CD4-positive, CD25-positive, alpha-beta regulatory T cell (primary cell): ENCODE data around the gene STPG1. TPM values are rescaled to one million over a fixed set of nuclear protein-coding genes. Genes with fewer than 3 reads are reported as not detected.
"Not testable (repeated sequence)": the region's sequence is repeated elsewhere in the genome, so short reads cannot be mapped to it uniquely, and the experiment has no call there.

Experiments
- ATAC-seq, 2 donors: fragments of 150-1000 bp; cut with Tn5 transposase; one replicate each; pipeline ENCODE4 v1.10.0; 2021; ENCODE audit warnings: low read depth in 2 of 2, moderate number of reproducible peaks in 2 of 2, moderate library complexity in 1 of 2
- DNase-seq, 3 donors: peaks; one replicate each; pipeline versions ENCODE4 v3.0.0 to v3.0.0-alpha.2; 2012 to 2022; ENCODE audit warnings: mixed read lengths in 1 of 3
- H3K27ac ChIP-seq: one replicate; pipeline ENCODE4 v1.7.0; 2013; ENCODE audit warnings: mild to moderate bottlenecking, low read length; ENCODE audit not compliant: insufficient read depth, poor library complexity, severe bottlenecking
- H3K27me3 ChIP-seq: one replicate; pipeline ENCODE4 v1.7.0; 2013; ENCODE audit warnings: low read length; ENCODE audit not compliant: control insufficient read depth, insufficient read depth
- H3K36me3 ChIP-seq: one replicate; pipeline ENCODE4 v1.7.0; 2013; ENCODE audit warnings: mild to moderate bottlenecking, low read length, moderate library complexity; ENCODE audit not compliant: control insufficient read depth, insufficient read depth
- H3K4me1 ChIP-seq: 2 replicates; pipeline ENCODE4 v1.7.0; 2013; ENCODE audit warnings: mild to moderate bottlenecking, low read length; ENCODE audit not compliant: insufficient read depth, control insufficient read depth, poor library complexity, severe bottlenecking
- H3K4me3 ChIP-seq: one replicate; pipeline ENCODE4 v1.7.0; 2013; ENCODE audit warnings: low read depth, mild to moderate bottlenecking, low read length, moderate library complexity
- H3K9me3 ChIP-seq, 2 experiments: 1 replicate in 1 of 2; 2 replicates in 1 of 2; pipeline ENCODE4 v1.7.0; 2013; ENCODE audit warnings: low read length in 2 of 2, mild to moderate bottlenecking in 1 of 2, moderate library complexity in 1 of 2; ENCODE audit not compliant: control insufficient read depth in 2 of 2
- H3K27ac Mint-ChIP-seq, 3 donors: one replicate each; pipeline ENCODE4 v1.8.0; 2020 to 2022; ENCODE audit warnings: mild to moderate bottlenecking in 3 of 3, mixed read lengths in 3 of 3, moderate library complexity in 2 of 3
- H3K27me3 Mint-ChIP-seq: one replicate; pipeline ENCODE4 v1.8.0; 2022; ENCODE audit warnings: mild to moderate bottlenecking, mixed read lengths
- H3K36me3 Mint-ChIP-seq: one replicate; pipeline ENCODE4 v1.8.0; 2020; ENCODE audit warnings: mixed read lengths
- H3K4me1 Mint-ChIP-seq, 4 donors: one replicate each; pipeline ENCODE4 v1.8.0; 2020 to 2022; ENCODE audit warnings: mixed read lengths in 4 of 4, mild to moderate bottlenecking in 1 of 4
- H3K4me3 Mint-ChIP-seq, 4 donors: one replicate each; pipeline ENCODE4 v1.8.0; 2020 to 2022; ENCODE audit warnings: mild to moderate bottlenecking in 4 of 4, mixed read lengths in 4 of 4, moderate library complexity in 3 of 4
- H3K9me3 Mint-ChIP-seq, 7 donors: one replicate each; pipeline ENCODE4 v1.8.0; 2020 to 2022; ENCODE audit warnings: mixed read lengths in 7 of 7, mild to moderate bottlenecking in 3 of 7, moderate library complexity in 2 of 7
- polyA plus RNA-seq, 4 donors: library from polyadenylated mRNA; unstranded; fragments of 300-500 nt; fragmentation: Illumina TruSeq; gene quantifications; one replicate each; pipeline ENCODE4 v1.2.3, GENCODE V29; 2021
- total RNA-seq: library from RNA; stranded (reverse); gene quantifications from one replicate; pipeline ENCODE4 v1.2.3, GENCODE V29; 2022

The STPG1 gene
- total RNA-seq (3.4 TPM), polyA plus RNA-seq (1 to 10 TPM; 1.1 to 5.3 (median 2.7) TPM)

- DNase-seq (peak; percentile 64 to 85 (median 79)), ATAC-seq (peak; percentile 6 to 7)
- H3K4me3 ChIP-seq: peak within 1 kb of the TSS; percentile 53
- no peaks in the 10 kb centered on the region for H3K9me3 ChIP-seq
- Mint-ChIP-seq H3K4me1 (peaks cover 12 to 66% (median 43%) of the 10 kb centered on the region in 4 donors), H3K9me3 (no peaks in the 10 kb centered on the region), H3K27ac (peak within 1 kb of the TSS; percentile 69 to 96 (median 94)), H3K27me3 (no peaks in the 10 kb centered on the region), H3K4me3 (peak within 1 kb of the TSS; percentile 94 to 100 (median 97)), H3K36me3 (no peaks in the 10 kb centered on the region)
- peaks cover 41% of the 10 kb centered on the region for H3K4me1 ChIP-seq
- H3K27ac ChIP-seq: peak within 1 kb of the TSS; percentile 67
- no peaks in the 10 kb centered on the region for H3K27me3 ChIP-seq
- peaks cover 2% of the 10 kb centered on the region for H3K36me3 ChIP-seq
Measured at GRCh38 chr1:24413350-24414163, at the start of gene STPG1. STPG1 (minus strand) TSS chr1:24413782; CDS start chr1:24401388, 12,394 bp downstream.

GRCh38 chr1:24462128-24462527 lies 48.5 kb upstream of the STPG1 start:
- Mint-ChIP-seq H3K4me1 (peaks cover 13 to 40% (median 14%) of the 10 kb centered on the region in 4 donors), H3K27ac (peak overlapping the region; percentile 23 to 79 (median 56)), H3K36me3 (peaks cover 66% of the 10 kb centered on the region)
- not testable (repeated sequence) for H3K4me3 Mint-ChIP-seq, ATAC-seq, H3K27me3 Mint-ChIP-seq, H3K27ac ChIP-seq, H3K9me3 Mint-ChIP-seq, H3K9me3 ChIP-seq, H3K4me3 ChIP-seq, H3K27me3 ChIP-seq, H3K4me1 ChIP-seq, DNase-seq
- peaks cover 81% of the 10 kb centered on the region for H3K36me3 ChIP-seq

GRCh38 chr1:24459551-24460266 lies 46.1 kb upstream of the STPG1 start:
- ATAC-seq: no peak
- Mint-ChIP-seq H3K4me3 (no peak overlapping the region), H3K27me3 (no peaks in the 10 kb centered on the region), H3K4me1 (peaks cover 8 to 23% (median 13%) of the 10 kb centered on the region in 4 donors), H3K36me3 (peaks cover 65% of the 10 kb centered on the region), H3K27ac (peak overlapping the region in 2 of 3 donors; percentile 32 to 68), H3K9me3 (peaks cover 0 to 2% (median 0%) of the 10 kb centered on the region in 7 donors)
- H3K27me3 ChIP-seq: no peaks in the 10 kb centered on the region
- no peak overlapping the region for H3K27ac ChIP-seq
- H3K36me3 ChIP-seq: peaks cover 80% of the 10 kb centered on the region
- no peak overlapping the region for H3K4me3 ChIP-seq
- no peaks in the 10 kb centered on the region for H3K9me3 ChIP-seq
- DNase-seq: no peak
- H3K4me1 ChIP-seq: no peaks in the 10 kb centered on the region

GRCh38 chr1:24457866-24458265 lies 44.3 kb upstream of the STPG1 start:
- Histone ChIP-seq H3K36me3 (peaks cover 82% of the 10 kb centered on the region), H3K27ac (no peak overlapping the region), H3K27me3 (no peaks in the 10 kb centered on the region), H3K4me1 (no peaks in the 10 kb centered on the region), H3K9me3 (no peaks in the 10 kb centered on the region), H3K4me3 (no peak overlapping the region)
- Mint-ChIP-seq H3K27me3 (no peaks in the 10 kb centered on the region), H3K9me3 (peaks cover 0 to 2% (median 0%) of the 10 kb centered on the region in 7 donors), H3K27ac (peak overlapping the region in 1 of 3 donors; percentile 38), H3K4me3 (no peak overlapping the region), H3K4me1 (peaks cover 0 to 7% (median 5%) of the 10 kb centered on the region in 4 donors), H3K36me3 (peaks cover 73% of the 10 kb centered on the region)
- DNase-seq: no peak
- ATAC-seq: no peak

GRCh38 chr1:24455272-24455671 lies 41.7 kb upstream of the STPG1 start:
- peaks cover 73% of the 10 kb centered on the region for H3K36me3 Mint-ChIP-seq
- no peak for ATAC-seq
- Histone ChIP-seq H3K4me3 (no peak overlapping the region), H3K36me3 (peaks cover 89% of the 10 kb centered on the region), H3K27ac (no peak overlapping the region), H3K4me1 (no peaks in the 10 kb centered on the region), H3K27me3 (no peaks in the 10 kb centered on the region), H3K9me3 (no peaks in the 10 kb centered on the region)
- no peak overlapping the region for H3K4me3 Mint-ChIP-seq
- H3K9me3 Mint-ChIP-seq: no peaks in the 10 kb centered on the region
- DNase-seq: no peak
- no peaks in the 10 kb centered on the region for H3K27me3 Mint-ChIP-seq
- peak overlapping the region in 2 of 3 donors; percentile 52 to 85 for H3K27ac Mint-ChIP-seq
- H3K4me1 Mint-ChIP-seq: peaks cover 0 to 5% (median 2%) of the 10 kb centered on the region in 4 donors

- Histone ChIP-seq H3K4me1 (no peaks in the 10 kb centered on the region), H3K9me3 (no peaks in the 10 kb centered on the region), H3K36me3 (peaks cover 89% of the 10 kb centered on the region), H3K4me3 (no peak overlapping the region), H3K27me3 (no peaks in the 10 kb centered on the region), H3K27ac (no peak overlapping the region)
- ATAC-seq (no peak), DNase-seq (no peak)
- H3K36me3 Mint-ChIP-seq: peaks cover 73% of the 10 kb centered on the region
- no peaks in the 10 kb centered on the region for H3K9me3 Mint-ChIP-seq
- peaks cover 0 to 5% (median 2%) of the 10 kb centered on the region in 4 donors for H3K4me1 Mint-ChIP-seq
- H3K27ac Mint-ChIP-seq: peak overlapping the region; percentile 52 to 85 (median 64)
- H3K4me3 Mint-ChIP-seq: no peak overlapping the region
- H3K27me3 Mint-ChIP-seq: no peaks in the 10 kb centered on the region
Measured at GRCh38 chr1:24454673-24455072, 41.1 kb upstream of the STPG1 start.

- Histone ChIP-seq H3K9me3 (no peaks in the 10 kb centered on the region), H3K27me3 (no peaks in the 10 kb centered on the region), H3K27ac (no peak overlapping the region), H3K4me3 (no peak overlapping the region), H3K36me3 (peaks cover 89% of the 10 kb centered on the region), H3K4me1 (no peaks in the 10 kb centered on the region)
- no peak for DNase-seq
- peaks cover 71% of the 10 kb centered on the region for H3K36me3 Mint-ChIP-seq
- no peak overlapping the region for H3K27ac Mint-ChIP-seq
- H3K27me3 Mint-ChIP-seq: no peaks in the 10 kb centered on the region
- no peak overlapping the region for H3K4me3 Mint-ChIP-seq
- no peak for ATAC-seq
- no peaks in the 10 kb centered on the region for H3K9me3 Mint-ChIP-seq
- peaks cover 0 to 5% (median 2%) of the 10 kb centered on the region in 4 donors for H3K4me1 Mint-ChIP-seq
Measured at GRCh38 chr1:24452922-24453485, 39.4 kb upstream of the STPG1 start.
